WTC11 (cell line): ENCODE data around the gene UGT1A9.

Experiments used
- CREB1 ChIP-seq: sonication (generic); formaldehyde crosslinking; IDR thresholded peaks from 2 replicates; pipeline ENCODE4 v1.8.0; 2023; ENCODE audit warnings: mild to moderate bottlenecking, missing genetic modification reagents
- CREM ChIP-seq: sonication (generic); formaldehyde crosslinking; IDR thresholded peaks from 2 replicates; pipeline ENCODE4 v1.8.1; 2022; ENCODE audit warnings: mild to moderate bottlenecking, missing genetic modification reagents, moderate library complexity
- CTCF ChIP-seq: fragments of 200-600 bp; IDR thresholded peaks from 2 replicates; pipeline ENCODE4 v1.8.0; 2022; ENCODE audit warnings: antibody characterized with exemption
- FOXK1 ChIP-seq: sonication (generic); formaldehyde crosslinking; IDR thresholded peaks from 2 replicates; pipeline ENCODE4 v1.8.0; 2022; ENCODE audit warnings: mild to moderate bottlenecking, moderate library complexity, missing genetic modification reagents
- IRF1 ChIP-seq: sonication (generic); formaldehyde crosslinking; IDR thresholded peaks from 2 replicates; pipeline ENCODE4 v1.8.0; 2023; ENCODE audit warnings: missing genetic modification reagents
- KAT7 ChIP-seq: sonication (generic); formaldehyde crosslinking; IDR thresholded peaks from 2 replicates; pipeline ENCODE4 v1.8.1; 2023; ENCODE audit warnings: missing genetic modification reagents, mild to moderate bottlenecking, borderline replicate concordance
- NFYB ChIP-seq: sonication (generic); formaldehyde crosslinking; conservative IDR thresholded peaks from 2 replicates; pipeline ENCODE4 v1.8.0; 2022; ENCODE audit warnings: low read depth, missing genetic modification reagents
- PREB ChIP-seq: sonication (generic); formaldehyde crosslinking; IDR thresholded peaks from 2 replicates; pipeline ENCODE4 v1.8.1; 2022; ENCODE audit warnings: mild to moderate bottlenecking, missing genetic modification reagents, moderate library complexity, borderline replicate concordance
- ZNF396 ChIP-seq: fragments of 250-450 bp; sonication (Bioruptor Pico); IDR thresholded peaks from 2 replicates; pipeline ENCODE4 v1.8.0; 2021; ENCODE audit warnings: mild to moderate bottlenecking, moderate library complexity, borderline replicate concordance
- TF ChIP-seq, protein P1 (sequence below): sonication (generic); formaldehyde crosslinking; conservative IDR thresholded peaks from 2 replicates; pipeline ENCODE4 v1.8.1; 2022; ENCODE audit warnings: mild to moderate bottlenecking, missing genetic modification reagents

- no peak for TF ChIP-seq CTCF
- no peak for TF ChIP-seq PREB (CRISPR knock-in tag)
- no peak for TF ChIP-seq IRF1
- TF ChIP-seq CREB1 (CRISPR knock-in tag) = no peak
- TF ChIP-seq FOXK1 (CRISPR knock-in tag) = no peak
- TF ChIP-seq NFYB (CRISPR knock-in tag) = no peak
- TF ChIP-seq, protein P1, sequence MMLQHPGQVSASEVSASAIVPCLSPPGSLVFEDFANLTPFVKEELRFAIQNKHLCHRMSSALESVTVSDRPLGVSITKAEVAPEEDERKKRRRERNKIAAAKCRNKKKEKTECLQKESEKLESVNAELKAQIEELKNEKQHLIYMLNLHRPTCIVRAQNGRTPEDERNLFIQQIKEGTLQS (CRISPR knock-in tag) = no peak
- TF ChIP-seq KAT7 (CRISPR knock-in tag) = no peak
- TF ChIP-seq CREM (CRISPR knock-in tag) = no peak
- TF ChIP-seq ZNF396 (CRISPR knock-in tag) = no peak
Observed at GRCh38 chr2:233818639-233819621, 147.2 kb downstream of the UGT1A9 start.
